Posterior cingulate gyrus (tissue), 11 donors: Measurements from ENCODE around the gene TOX2.

ENCODE experiments used
- DNase-seq, 10 donors: peaks; one replicate each; pipeline versions ENCODE4 v3.0.0 to v3.0.0-alpha.2; 2020 to 2021; ENCODE audit warnings: mixed read lengths in 3 of 10
- intact Hi-C: fragments of 100-400 bp; cut with DNase I; formaldehyde crosslinking; loops from one replicate; pipeline ENCODE4 v1.15.1; 2023

TOX2 gene

GRCh38 chr20:44028003-44028730 is 113.5 kb downstream of the TOX2 start:
- intact Hi-C loops, result no loop called here
- peak in 1 of 10 donors; percentile 33 for DNase-seq

GRCh38 chr20:44028868-44029847 is 114.5 kb downstream of the TOX2 start:
- intact Hi-C loops, result no loop called here
- no peak for DNase-seq

GRCh38 chr20:44029848-44030230 is 115.2 kb downstream of the TOX2 start:
- intact Hi-C loops, result no loop called here
- DNase-seq, result no peak

GRCh38 chr20:44030394-44030793 is 115.7 kb downstream of the TOX2 start:
- no peak for DNase-seq
- intact Hi-C loops, result no loop called here

GRCh38 chr20:44031001-44031574 is 116.4 kb downstream of the TOX2 start:
- no peak for DNase-seq
- intact Hi-C loops, result no loop called here

GRCh38 chr20:44031781-44032582 is 117.3 kb downstream of the TOX2 start:
- intact Hi-C loops, result no loop called here
- no peak for DNase-seq

GRCh38 chr20:44032583-44033331 is 118.1 kb downstream of the TOX2 start:
- intact Hi-C loops, result no loop called here
- no peak for DNase-seq

GRCh38 chr20:44033344-44033743 is 118.7 kb downstream of the TOX2 start:
- intact Hi-C loops, result no loop called here
- DNase-seq, result no peak

GRCh38 chr20:44033873-44034272 is 119.2 kb downstream of the TOX2 start:
- intact Hi-C loops, result no loop called here
- no peak for DNase-seq

GRCh38 chr20:44034451-44034850 is 119.8 kb downstream of the TOX2 start:
- intact Hi-C loops, result no loop called here
- no peak for DNase-seq

GRCh38 chr20:44034965-44035635 is 120.4 kb downstream of the TOX2 start:
- intact Hi-C loops, result no loop called here
- DNase-seq, result no peak

GRCh38 chr20:44035924-44036323 is 121.3 kb downstream of the TOX2 start:
- DNase-seq, result no peak
- intact Hi-C loops, result no loop called here

GRCh38 chr20:44036441-44036840 is 121.8 kb downstream of the TOX2 start:
- no peak for DNase-seq

GRCh38 chr20:44038681-44039123 is 124.0 kb downstream of the TOX2 start:
- peak; percentile 24 to 96 (median 78) for DNase-seq
- intact Hi-C loops, result no loop called here

More at GRCh38 chr20:44036441-44036840, 121.8 kb downstream of the TOX2 start:
- intact Hi-C loops, result no loop called here

GRCh38 chr20:44039147-44039546 is 124.5 kb downstream of the TOX2 start:
- intact Hi-C loops, result no loop called here
- DNase-seq, result no peak

- intact Hi-C loops, result no loop called here
- DNase-seq, result peak in 2 of 10 donors; percentile 11 to 81
Observed at GRCh38 chr20:44039741-44040140, 125.1 kb downstream of the TOX2 start.

- peak in 1 of 10 donors; percentile 5 for DNase-seq
- intact Hi-C loops, result no loop called here
Observed at GRCh38 chr20:44040202-44040915, 125.7 kb downstream of the TOX2 start.

GRCh38 chr20:44041001-44041400 is 126.3 kb downstream of the TOX2 start:
- peak in 2 of 10 donors; percentile 8 to 59 for DNase-seq
- intact Hi-C loops, result no loop called here
